HG03575 (cell line): ENCODE results near the gene CROCC2.
"Not testable (repeated sequence)": the region's sequence is repeated elsewhere in the genome, so short reads cannot be mapped to it uniquely, and the experiment has no call there.

Experiments used
- ATAC-seq: cut with Tn5 transposase; IDR thresholded peaks from one replicate; pipeline ENCODE4 v1.9.1; 2021; ENCODE audit not compliant: unreplicated experiment, insufficient number of reproducible peaks, low FRiP score; ENCODE audit errors: extremely low read depth

The CROCC2 gene

GRCh38 chr2:240974771-240975572 is 68.8 kb downstream of the CROCC2 start:
- no peak for ATAC-seq

GRCh38 chr2:240975903-240976302 is 69.8 kb downstream of the CROCC2 start:
- not testable (repeated sequence) for ATAC-seq

GRCh38 chr2:240981280-240981679 is 75.1 kb downstream of the CROCC2 start:
- no peak for ATAC-seq

DNA sequence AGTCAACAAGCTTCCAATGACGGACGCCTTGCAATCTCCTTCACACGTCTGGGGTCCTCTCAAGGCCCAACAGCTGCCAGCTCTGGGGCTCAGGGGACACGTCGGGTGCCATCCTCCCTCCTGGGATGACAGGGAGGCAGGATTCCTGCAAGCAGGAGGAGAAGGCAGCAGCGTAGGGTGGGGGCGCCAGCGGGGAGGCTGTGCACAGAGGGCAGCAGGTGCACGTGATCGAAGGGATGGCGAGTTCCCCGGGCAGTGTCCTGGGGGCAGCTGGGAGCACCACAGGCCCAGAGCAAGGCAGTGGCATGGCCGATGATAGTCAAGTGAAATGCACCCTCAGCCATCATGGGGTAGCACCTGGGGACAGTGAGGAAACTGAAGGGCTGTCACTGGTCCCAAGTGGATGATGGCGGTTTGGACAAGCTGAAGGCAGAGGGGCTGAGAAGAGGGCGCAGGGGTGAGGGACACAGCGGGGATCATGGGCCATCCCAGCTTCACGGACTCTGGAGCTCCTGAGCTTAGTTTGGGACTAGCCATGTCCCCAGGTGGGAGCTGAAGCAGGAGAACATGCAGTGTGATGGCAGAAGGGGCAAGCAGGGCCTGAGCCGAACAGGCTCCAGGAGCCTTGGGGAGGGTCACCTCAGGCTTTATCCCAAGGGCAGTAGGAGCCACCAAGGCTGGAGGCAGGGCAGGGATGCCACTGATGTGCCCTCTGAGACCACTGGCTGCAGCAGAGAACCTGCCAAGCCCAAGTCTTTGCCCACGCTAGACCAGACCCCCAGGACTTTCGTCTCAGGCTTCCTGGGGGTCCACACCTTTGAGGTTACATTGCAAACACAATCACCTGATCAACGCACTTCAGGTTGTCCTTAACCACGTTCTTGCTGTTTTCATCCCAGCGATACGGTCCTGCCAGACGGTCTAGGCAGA is 76.0 kb downstream of the CROCC2 start:
- ATAC-seq, result no peak

GRCh38 chr2:240982821-240983281 is 76.7 kb downstream of the CROCC2 start:
- no peak for ATAC-seq

GRCh38 chr2:240983361-240983995 is 77.3 kb downstream of the CROCC2 start:
- no peak for ATAC-seq

DNA sequence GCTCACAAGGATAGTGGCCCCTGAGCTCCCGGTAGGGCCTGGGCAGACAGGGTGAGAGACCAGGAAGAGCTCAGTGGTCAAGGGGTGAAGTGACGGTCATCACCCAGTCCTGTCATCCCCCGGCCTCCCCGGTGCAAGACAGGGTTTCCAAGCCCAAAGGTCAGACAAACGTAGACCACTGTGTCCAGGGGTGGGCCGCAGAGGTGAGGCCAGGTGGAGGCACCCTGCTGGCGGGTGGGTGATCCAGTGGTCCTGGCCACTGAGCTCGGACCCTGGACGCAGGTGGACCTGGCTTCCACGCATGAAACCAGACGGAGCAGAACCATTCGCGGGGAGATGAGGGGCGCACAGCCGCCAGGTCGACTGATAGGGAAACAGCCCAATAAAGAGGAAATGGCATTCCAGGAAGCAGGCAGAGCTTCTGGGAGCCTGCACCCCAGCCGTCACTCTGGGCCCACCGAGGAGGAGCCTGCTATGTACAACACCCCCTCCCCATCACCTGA is 77.9 kb downstream of the CROCC2 start:
- ATAC-seq, result no peak

- ATAC-seq, result no peak
Observed at GRCh38 chr2:240985881-240986786, 80.0 kb downstream of the CROCC2 start.

GRCh38 chr2:240986787-240987411 is 80.8 kb downstream of the CROCC2 start:
- no peak for ATAC-seq

DNA sequence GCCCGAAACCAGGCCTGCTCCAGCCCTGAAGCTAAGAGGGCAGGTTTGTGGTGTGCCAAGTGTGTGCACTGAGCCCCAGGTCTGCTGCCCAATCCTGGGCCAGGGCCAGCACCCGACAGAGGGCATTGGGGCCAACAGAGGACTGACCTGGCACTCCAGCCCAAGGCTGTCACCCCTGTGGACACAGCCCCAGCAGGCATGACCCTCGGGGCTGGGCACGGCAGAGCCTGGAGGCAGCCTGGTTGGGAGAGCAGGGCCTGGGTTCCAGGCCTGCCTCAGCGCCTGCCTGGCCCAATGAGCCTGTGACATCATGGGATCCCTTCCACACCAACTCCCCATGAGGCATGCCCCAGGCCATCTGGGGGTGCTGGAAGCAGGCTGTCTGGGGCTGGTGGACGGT is 81.5 kb downstream of the CROCC2 start:
- no peak for ATAC-seq

DNA sequence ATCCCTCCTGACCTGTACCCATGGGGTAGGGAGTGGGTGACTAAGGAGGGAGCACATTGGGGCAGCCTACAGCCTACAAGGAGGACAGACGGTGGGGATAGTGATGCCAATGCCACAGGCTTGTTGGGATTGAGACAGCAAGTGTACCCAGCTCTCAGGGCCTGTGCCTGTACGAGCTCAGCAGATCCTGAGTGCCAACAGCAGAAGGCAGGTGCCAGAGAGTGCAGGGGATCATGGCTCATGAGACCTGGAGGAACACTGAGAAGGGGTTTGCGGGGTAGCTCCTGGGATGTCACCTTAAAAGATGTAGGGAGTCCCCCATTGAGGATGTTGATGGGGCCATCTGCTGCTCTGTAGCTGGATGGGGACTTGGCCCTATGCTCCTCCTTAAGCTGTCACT is 82.0 kb downstream of the CROCC2 start:
- ATAC-seq, result no peak

- ATAC-seq, result no peak
Observed at GRCh38 chr2:240988571-240989271, 82.6 kb downstream of the CROCC2 start.

DNA sequence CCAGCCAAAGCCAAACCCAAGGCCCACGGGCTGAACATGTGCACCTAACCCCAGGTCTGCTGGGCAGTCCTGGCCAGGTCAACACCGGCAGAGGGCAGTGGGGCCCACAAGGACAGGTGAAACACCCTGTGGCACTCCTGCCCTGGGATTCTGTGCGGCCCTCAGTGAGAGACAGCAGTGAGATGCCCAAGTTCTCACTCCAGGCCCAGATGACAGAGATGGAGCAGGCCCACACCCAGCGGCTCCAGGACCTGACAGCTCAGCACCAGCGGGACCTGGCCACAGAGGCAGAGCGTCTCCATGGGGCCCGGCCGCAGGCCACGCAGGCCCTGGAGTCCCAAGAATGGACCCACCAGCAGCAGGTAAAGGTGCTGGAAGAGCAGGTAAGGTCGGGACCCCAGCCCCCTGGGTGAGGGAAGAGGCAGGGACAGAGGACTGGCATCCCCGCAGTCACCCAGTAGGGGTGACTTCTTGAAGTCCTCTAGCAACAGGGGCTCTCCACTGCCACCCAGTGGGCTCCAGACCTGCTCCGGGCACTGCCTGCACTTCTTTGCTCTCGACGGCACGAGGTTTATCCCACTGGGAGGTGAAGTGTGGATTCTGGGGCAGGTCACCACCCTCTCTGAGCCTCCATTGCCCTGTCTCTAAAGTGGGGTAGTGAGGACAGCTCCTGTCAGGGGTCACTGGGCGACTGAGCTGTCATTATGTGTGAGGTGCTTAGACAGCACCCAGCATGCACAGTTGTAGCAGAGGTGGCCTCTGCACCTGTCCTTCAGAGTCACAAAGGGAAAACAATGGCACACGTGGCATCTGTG is 83.5 kb downstream of the CROCC2 start:
- ATAC-seq, result no peak

DNA sequence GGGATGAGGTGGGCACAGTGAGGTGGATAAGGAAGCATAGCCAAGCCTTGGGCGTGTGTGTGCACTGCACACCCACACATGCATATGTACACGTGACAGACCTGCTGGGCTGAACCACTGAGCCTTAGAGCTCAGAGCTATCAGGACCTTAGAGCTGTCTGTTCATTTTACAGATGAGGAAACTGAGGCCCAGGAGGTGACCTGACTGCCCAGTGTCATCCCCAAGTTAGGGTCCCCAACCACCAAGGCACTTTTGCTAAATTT is 84.1 kb downstream of the CROCC2 start:
- ATAC-seq, result no peak

DNA sequence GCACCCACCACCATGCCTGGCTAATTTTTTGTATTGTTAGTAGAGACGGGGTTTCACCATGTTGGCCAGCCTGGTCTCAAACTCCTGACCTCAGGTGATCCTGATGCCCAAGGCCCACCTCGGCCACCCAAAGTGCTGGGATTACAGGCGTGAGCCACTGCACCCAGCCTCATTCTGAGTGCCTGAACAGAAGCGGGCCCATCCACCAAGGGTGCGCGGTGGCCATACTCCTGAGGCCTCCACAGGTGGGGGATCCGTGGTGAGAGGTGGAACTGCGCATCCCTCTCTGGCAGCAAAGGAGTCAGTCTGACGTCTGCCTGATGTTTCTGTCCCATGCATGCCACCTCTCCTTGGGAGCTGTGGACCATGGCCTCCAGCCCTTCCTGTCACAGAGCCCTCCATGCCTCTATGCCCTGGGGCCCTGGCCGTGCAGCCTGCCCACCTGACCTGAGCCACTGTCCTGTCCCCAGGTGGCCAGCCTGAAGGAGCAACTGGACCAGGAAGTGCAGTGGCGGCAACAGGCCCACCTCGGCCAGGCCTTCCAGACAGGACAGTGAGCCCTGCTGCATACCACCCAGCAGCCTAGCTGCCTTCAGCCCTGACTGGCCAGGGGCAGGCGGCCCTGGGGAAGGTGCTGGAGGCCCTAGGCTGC is 84.7 kb downstream of the CROCC2 start:
- no peak for ATAC-seq
